HEK293 (cell line): ENCODE results near the gene ASCC2.

ENCODE experiments used
- CTCF ChIA-PET: fragments of 350-600 bp; formaldehyde crosslinking; extraction: SDS; loops from one replicate; lab custom pipeline; 2021; ENCODE audit warnings: antibody characterized with exemption; lab: Yijun Ruan, JAX
- POLR2A ChIA-PET: fragments of 300-600 bp; formaldehyde crosslinking; extraction: SDS; loops from one replicate; lab custom pipeline; 2020; ENCODE audit warnings: antibody characterized with exemption, inconsistent platforms; lab: Yijun Ruan, JAX
- H3K27ac ChIP-seq: fragments of 200-500 bp; sonication (Bioruptor generic); 2 replicates; pipeline ENCODE4 v1.5.1; 2014; ENCODE audit warnings: low read depth, low read length, control low read depth, inconsistent platforms; ENCODE audit errors: extremely low read depth
- H3K36me3 ChIP-seq, 2 experiments: fragments of 200-500 bp in 1 of 2; sonication (Bioruptor generic) in 1 of 2; 1 replicate in 1 of 2; 2 replicates in 1 of 2; pipeline ENCODE4 v1.5.1; 2014 to 2017; ENCODE audit warnings: inconsistent platforms in 2 of 2, low read length in 2 of 2; ENCODE audit not compliant: control insufficient read depth in 2 of 2, insufficient read depth in 1 of 2
- H3K4me1 ChIP-seq: fragments of 200-500 bp; sonication (Bioruptor generic); 2 replicates; pipeline ENCODE4 v1.5.1; 2014; ENCODE audit warnings: mild to moderate bottlenecking, low read length, inconsistent platforms; ENCODE audit not compliant: control insufficient read depth, insufficient read depth
- H3K4me3 ChIP-seq: 2 replicates; pipeline ENCODE4 v1.5.1; 2011; ENCODE audit warnings: low read depth, mild to moderate bottlenecking, control low read depth, low read length, moderate library complexity
- H3K9me3 ChIP-seq: fragments of 200-500 bp; sonication (Bioruptor generic); 2 replicates; pipeline ENCODE4 v1.5.1; 2014; ENCODE audit warnings: low read depth, low read length, inconsistent platforms; ENCODE audit not compliant: control insufficient read depth, insufficient read depth
- IKZF3 ChIP-seq: fragments of 450-650 bp; IDR thresholded peaks from 2 replicates; pipeline ENCODE4 v1.5.0; 2018; ENCODE audit warnings: missing biosample characterization, mild to moderate bottlenecking, missing genetic modification characterization, moderate library complexity
- RBAK ChIP-seq: fragments of 450-650 bp; formaldehyde crosslinking; IDR thresholded peaks from 2 replicates; pipeline ENCODE4 v1.5.1; 2016; ENCODE audit warnings: missing biosample characterization, missing genetic modification characterization
- REST ChIP-seq: fragments of 450-650 bp; formaldehyde crosslinking; IDR thresholded peaks from 2 replicates; pipeline ENCODE4 v1.5.1; 2016; ENCODE audit warnings: missing biosample characterization, missing genetic modification characterization
- YY2 ChIP-seq: fragments of 450-650 bp; formaldehyde crosslinking; IDR thresholded peaks from 2 replicates; pipeline ENCODE4 v1.5.1; 2016; ENCODE audit warnings: missing biosample characterization, missing genetic modification characterization
- ZFP69B ChIP-seq: fragments of 450-650 bp; formaldehyde crosslinking; IDR thresholded peaks from 2 replicates; pipeline ENCODE4 v1.5.1; 2016; ENCODE audit warnings: missing biosample characterization, missing genetic modification characterization
- ZNF121 ChIP-seq: fragments of 450-650 bp; formaldehyde crosslinking; IDR thresholded peaks from 2 replicates; pipeline ENCODE4 v1.5.1; 2016; ENCODE audit warnings: missing biosample characterization, missing genetic modification characterization
- ZNF140 ChIP-seq: fragments of 450-650 bp; formaldehyde crosslinking; IDR thresholded peaks from 2 replicates; pipeline ENCODE4 v1.5.1; 2016; ENCODE audit warnings: missing biosample characterization, missing genetic modification characterization
- ZNF2 ChIP-seq: fragments of 450-650 bp; formaldehyde crosslinking; IDR thresholded peaks from 2 replicates; pipeline ENCODE4 v1.5.1; 2016; ENCODE audit warnings: missing biosample characterization, missing genetic modification characterization
- ZNF274 ChIP-seq, 2 experiments: fragments of 200-500 bp in 1 of 2; fragments of 450-650 bp in 1 of 2; sonication (Bioruptor generic) in 1 of 2; formaldehyde crosslinking in 1 of 2; IDR thresholded peaks; 2 replicates each; pipeline versions ENCODE4 v1.5.1 to v1.6.1; 2014 to 2016; ENCODE audit warnings: borderline replicate concordance in 1 of 2, inconsistent platforms in 1 of 2, low read length in 1 of 2, missing biosample characterization in 1 of 2, missing genetic modification characterization in 1 of 2
- ZNF324 ChIP-seq: fragments of 450-650 bp; formaldehyde crosslinking; IDR thresholded peaks from 2 replicates; pipeline ENCODE4 v1.5.1; 2016; ENCODE audit warnings: missing biosample characterization, missing genetic modification characterization
- ZNF391 ChIP-seq: fragments of 450-650 bp; formaldehyde crosslinking; IDR thresholded peaks from 2 replicates; pipeline ENCODE4 v1.5.1; 2016; ENCODE audit warnings: low read depth, missing biosample characterization, missing genetic modification characterization, borderline replicate concordance
- ZNF423 ChIP-seq: fragments of 450-650 bp; formaldehyde crosslinking; IDR thresholded peaks from 2 replicates; pipeline ENCODE4 v1.5.1; 2016; ENCODE audit warnings: missing biosample characterization, missing genetic modification characterization
- ZNF426 ChIP-seq: fragments of 450-650 bp; formaldehyde crosslinking; IDR thresholded peaks from 2 replicates; pipeline ENCODE4 v1.5.1; 2017; ENCODE audit warnings: missing biosample characterization, missing genetic modification characterization, mild to moderate bottlenecking, inconsistent platforms, moderate library complexity
- ZNF501 ChIP-seq: fragments of 450-650 bp; formaldehyde crosslinking; IDR thresholded peaks from 2 replicates; pipeline ENCODE4 v1.5.1; 2016; ENCODE audit warnings: missing biosample characterization, missing genetic modification characterization
- ZNF549 ChIP-seq: fragments of 450-650 bp; IDR thresholded peaks from 2 replicates; pipeline ENCODE4 v1.5.1; 2018; ENCODE audit warnings: missing biosample characterization, missing genetic modification characterization, mild to moderate bottlenecking, inconsistent platforms, moderate library complexity
- ZNF560 ChIP-seq: fragments of 450-650 bp; formaldehyde crosslinking; IDR thresholded peaks from 2 replicates; pipeline ENCODE4 v1.5.1; 2017; ENCODE audit warnings: missing biosample characterization, missing genetic modification characterization, borderline replicate concordance
- ZNF624 ChIP-seq: fragments of 450-650 bp; formaldehyde crosslinking; IDR thresholded peaks from 2 replicates; pipeline ENCODE4 v1.5.1; 2017; ENCODE audit warnings: missing biosample characterization, missing genetic modification characterization
- ZNF626 ChIP-seq: fragments of 450-650 bp; sonication (Bioruptor Pico); formaldehyde crosslinking; IDR thresholded peaks from 2 replicates; pipeline ENCODE4 v1.5.1; 2018; ENCODE audit warnings: missing biosample characterization, missing genetic modification characterization, inconsistent platforms
- ZNF747 ChIP-seq: fragments of 450-650 bp; formaldehyde crosslinking; IDR thresholded peaks from 2 replicates; pipeline ENCODE4 v1.5.1; 2016; ENCODE audit warnings: missing biosample characterization, missing genetic modification characterization
- ZNF777 ChIP-seq: fragments of 450-650 bp; formaldehyde crosslinking; IDR thresholded peaks from 2 replicates; pipeline ENCODE4 v1.5.1; 2017; ENCODE audit warnings: missing biosample characterization, missing genetic modification characterization, borderline replicate concordance
- ZSCAN16 ChIP-seq: fragments of 450-650 bp; formaldehyde crosslinking; IDR thresholded peaks from 2 replicates; pipeline ENCODE4 v1.5.1; 2016; ENCODE audit warnings: missing biosample characterization, missing genetic modification characterization
- TF ChIP-seq, protein P1 (sequence below): fragments of 450-650 bp; formaldehyde crosslinking; IDR thresholded peaks from 2 replicates; pipeline ENCODE4 v1.5.1; 2016; ENCODE audit warnings: missing biosample characterization, missing genetic modification characterization
- TF ChIP-seq, protein P2 (sequence below): fragments of 450-650 bp; formaldehyde crosslinking; IDR thresholded peaks from 2 replicates; pipeline ENCODE4 v1.5.1; 2016; ENCODE audit warnings: missing biosample characterization, missing genetic modification characterization
- TF ChIP-seq, protein P3 (sequence below): fragments of 450-650 bp; formaldehyde crosslinking; IDR thresholded peaks from 2 replicates; pipeline ENCODE4 v1.5.1; 2017; ENCODE audit warnings: missing biosample characterization, mild to moderate bottlenecking, missing genetic modification characterization, moderate library complexity

ASCC2 gene

DNA sequence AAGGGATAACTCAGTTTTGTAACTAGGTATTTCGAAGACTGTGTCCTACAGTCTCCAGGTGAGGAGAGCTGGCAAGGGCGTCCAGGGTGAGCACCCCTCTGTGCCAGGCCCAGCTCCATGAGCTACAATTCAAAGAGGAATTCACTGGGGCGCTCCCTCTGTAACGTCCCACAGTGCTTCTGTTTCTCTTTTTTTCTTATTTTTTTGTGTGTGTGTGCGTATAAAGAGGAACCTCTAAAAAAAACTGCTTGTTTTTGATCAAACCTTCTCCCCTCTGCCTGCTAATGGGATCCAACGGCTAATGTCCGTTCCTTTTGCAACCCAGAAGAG lies 17.1 kb downstream of the ASCC2 start:
- peaks cover 35 to 90% of the 10 kb centered on the region in 2 experiments; a peak in 2 of 3 replicates for H3K36me3 ChIP-seq
- no peaks in the 10 kb centered on the region for H3K9me3 ChIP-seq
- H3K4me1 ChIP-seq: peaks cover 6% of the 10 kb centered on the region
- ChIA-PET CTCF (interaction anchor here (0.6 to 2.6 kb wide), 6 partner anchors 48 to 539 kb away, joined by 3 to 24 read pairs (median 4); no protein-coding TSS in a partner anchor), POLR2A (interaction anchor here (0.8 to 1.4 kb wide), 7 partner anchors 9 to 184 kb away, joined by 3 to 6 read pairs (median 4); partner anchors contain the start of genes ASCC2 and MTMR3)
- no peak for TF ChIP-seq ZNF391 (tag by site-specific recombination)
- no peak for TF ChIP-seq ZNF426 (tag by site-specific recombination)
- no peak for TF ChIP-seq ZSCAN16 (tag by site-specific recombination)
- no peak for TF ChIP-seq ZFP69B
- no peak for TF ChIP-seq ZNF747
- no peak for TF ChIP-seq REST (tag by site-specific recombination)
- TF ChIP-seq ZNF624 (tag by site-specific recombination): no peak
- TF ChIP-seq IKZF3: no peak
- no peak for TF ChIP-seq ZNF560 (tag by site-specific recombination)
- no peak for TF ChIP-seq ZNF2 (tag by site-specific recombination)
- TF ChIP-seq, protein P1, sequence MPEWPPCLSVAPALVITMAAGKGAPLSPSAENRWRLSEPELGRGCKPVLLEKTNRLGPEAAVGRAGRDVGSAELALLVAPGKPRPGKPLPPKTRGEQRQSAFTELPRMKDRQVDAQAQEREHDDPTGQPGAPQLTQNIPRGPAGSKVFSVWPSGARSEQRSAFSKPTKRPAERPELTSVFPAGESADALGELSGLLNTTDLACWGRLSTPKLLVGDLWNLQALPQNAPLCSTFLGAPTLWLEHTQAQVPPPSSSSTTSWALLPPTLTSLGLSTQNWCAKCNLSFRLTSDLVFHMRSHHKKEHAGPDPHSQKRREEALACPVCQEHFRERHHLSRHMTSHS (tag by site-specific recombination): no peak
- H3K4me3 ChIP-seq: no peak overlapping the region
- H3K27ac ChIP-seq: no peak overlapping the region

GRCh38 chr22:29819501-29819900 lies 18.6 kb downstream of the ASCC2 start:
- Histone ChIP-seq H3K9me3 (no peaks in the 10 kb centered on the region), H3K36me3 (peaks cover 42 to 90% of the 10 kb centered on the region in 2 experiments; a peak in 2 of 3 replicates), H3K4me3 (no peak overlapping the region), H3K4me1 (peaks cover 6% of the 10 kb centered on the region), H3K27ac (no peak overlapping the region)
- CTCF ChIA-PET: interaction anchor here (0.7 to 2.6 kb wide), 3 partner anchors 21 to 284 kb away, joined by 3 to 24 read pairs (median 5); no protein-coding TSS in a partner anchor
- POLR2A ChIA-PET: no interaction called here
- no peak for TF ChIP-seq ZNF777 (tag by site-specific recombination)
- no peak for TF ChIP-seq ZSCAN16 (tag by site-specific recombination)
- TF ChIP-seq, protein P2, sequence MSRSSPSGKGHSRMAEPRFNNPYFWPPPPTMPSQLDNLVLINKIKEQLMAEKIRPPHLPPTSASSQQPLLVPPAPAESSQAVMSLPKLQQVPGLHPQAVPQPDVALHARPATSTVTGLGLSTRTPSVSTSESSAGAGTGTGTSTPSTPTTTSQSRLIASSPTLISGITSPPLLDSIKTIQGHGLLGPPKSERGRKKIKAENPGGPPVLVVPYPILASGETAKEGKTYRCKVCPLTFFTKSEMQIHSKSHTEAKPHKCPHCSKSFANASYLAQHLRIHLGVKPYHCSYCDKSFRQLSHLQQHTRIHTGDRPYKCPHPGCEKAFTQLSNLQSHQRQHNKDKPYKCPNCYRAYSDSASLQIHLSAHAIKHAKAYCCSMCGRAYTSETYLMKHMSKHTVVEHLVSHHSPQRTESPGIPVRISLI (tag by site-specific recombination): no peak
- TF ChIP-seq YY2 (tag by site-specific recombination): no peak
- TF ChIP-seq ZNF549 (tag by site-specific recombination): no peak
- no peak for TF ChIP-seq ZNF626 (tag by site-specific recombination)
- TF ChIP-seq REST (tag by site-specific recombination): no peak
- TF ChIP-seq, protein P3, sequence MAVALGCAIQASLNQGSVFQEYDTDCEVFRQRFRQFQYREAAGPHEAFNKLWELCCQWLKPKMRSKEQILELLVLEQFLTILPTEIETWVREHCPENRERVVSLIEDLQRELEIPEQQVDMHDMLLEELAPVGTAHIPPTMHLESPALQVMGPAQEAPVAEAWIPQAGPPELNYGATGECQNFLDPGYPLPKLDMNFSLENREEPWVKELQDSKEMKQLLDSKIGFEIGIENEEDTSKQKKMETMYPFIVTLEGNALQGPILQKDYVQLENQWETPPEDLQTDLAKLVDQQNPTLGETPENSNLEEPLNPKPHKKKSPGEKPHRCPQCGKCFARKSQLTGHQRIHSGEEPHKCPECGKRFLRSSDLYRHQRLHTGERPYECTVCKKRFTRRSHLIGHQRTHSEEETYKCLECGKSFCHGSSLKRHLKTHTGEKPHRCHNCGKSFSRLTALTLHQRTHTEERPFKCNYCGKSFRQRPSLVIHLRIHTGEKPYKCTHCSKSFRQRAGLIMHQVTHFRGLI (tag by site-specific recombination): no peak
- TF ChIP-seq ZNF140 (tag by site-specific recombination): no peak
- no peak for TF ChIP-seq RBAK (tag by site-specific recombination)
- no peak for TF ChIP-seq ZNF274 (IDR thresholded peaks at IDR 0.05; ENCODE audit: low read length)
- TF ChIP-seq ZNF274 (tag by site-specific recombination; IDR thresholded peaks at IDR 0.05; ENCODE audit: borderline replicate concordance): no peak
- no peak for TF ChIP-seq ZNF121 (tag by site-specific recombination)
- no peak for TF ChIP-seq ZNF324 (tag by site-specific recombination)
- no peak for TF ChIP-seq ZNF423
- no peak for TF ChIP-seq ZNF501 (tag by site-specific recombination)
